Measurements from ENCODE around the gene LHX4. TPM values are rescaled to one million over a fixed set of nuclear protein-coding genes. Genes with fewer than 3 reads are reported as not detected.

Gene LHX4
- total and polyA plus RNA-seq, 2 of the 13 experiments (the other 11 are each of a cell fraction or from before 2014, with no cell fraction given), result 0.03 to 0.07 TPM

DNA sequence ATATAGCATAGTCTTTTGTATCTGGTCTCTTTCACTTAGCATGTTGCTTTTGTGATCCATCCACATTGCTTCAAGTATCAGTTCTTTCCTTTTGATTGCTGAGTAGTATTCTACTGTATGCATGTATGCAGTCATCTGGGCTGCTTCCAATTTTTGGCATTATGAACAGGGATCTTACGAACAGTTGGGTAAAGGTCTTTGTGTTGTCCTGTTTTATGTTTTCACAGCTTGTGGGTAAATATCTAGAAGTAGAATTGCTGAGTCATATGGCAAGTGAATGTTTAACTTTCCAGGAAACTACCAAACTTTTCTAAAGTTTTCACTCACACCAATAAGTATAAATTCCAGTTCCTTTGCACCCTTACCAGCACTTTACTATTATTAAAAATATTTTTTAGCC lies 60.9 kb downstream of the LHX4 start (continued):
- no peak for TF ChIP-seq ZNF746 (CRISPR knock-in tag; IDR thresholded peaks at IDR 0.05)
- no peak for TF ChIP-seq ZBTB14 (CRISPR knock-in tag; IDR thresholded peaks at IDR 0.05)
- no peak for TF ChIP-seq CREM (IDR thresholded peaks at IDR 0.05)
- TF ChIP-seq CREM (CRISPR knock-in tag; IDR thresholded peaks at IDR 0.05), result no peak
- no peak for TF ChIP-seq ZNF382 (CRISPR knock-in tag; IDR thresholded peaks at IDR 0.05; ENCODE audit: borderline replicate concordance)
- TF ChIP-seq HNRNPH1 (optimal IDR thresholded peaks at IDR 0.05; ENCODE audit: low read depth, low read length), result no peak
- TF ChIP-seq ZNF446 (CRISPR knock-in tag; IDR thresholded peaks at IDR 0.05), result no peak
- TF ChIP-seq ZNF230 (CRISPR knock-in tag; IDR thresholded peaks at IDR 0.05), result no peak
- no peak for TF ChIP-seq ATM (IDR thresholded peaks at IDR 0.05; ENCODE audit: borderline replicate concordance)
- TF ChIP-seq XRCC5 (optimal IDR thresholded peaks at IDR 0.05; ENCODE audit: low read length), result no peak
- TF ChIP-seq, protein P1, sequence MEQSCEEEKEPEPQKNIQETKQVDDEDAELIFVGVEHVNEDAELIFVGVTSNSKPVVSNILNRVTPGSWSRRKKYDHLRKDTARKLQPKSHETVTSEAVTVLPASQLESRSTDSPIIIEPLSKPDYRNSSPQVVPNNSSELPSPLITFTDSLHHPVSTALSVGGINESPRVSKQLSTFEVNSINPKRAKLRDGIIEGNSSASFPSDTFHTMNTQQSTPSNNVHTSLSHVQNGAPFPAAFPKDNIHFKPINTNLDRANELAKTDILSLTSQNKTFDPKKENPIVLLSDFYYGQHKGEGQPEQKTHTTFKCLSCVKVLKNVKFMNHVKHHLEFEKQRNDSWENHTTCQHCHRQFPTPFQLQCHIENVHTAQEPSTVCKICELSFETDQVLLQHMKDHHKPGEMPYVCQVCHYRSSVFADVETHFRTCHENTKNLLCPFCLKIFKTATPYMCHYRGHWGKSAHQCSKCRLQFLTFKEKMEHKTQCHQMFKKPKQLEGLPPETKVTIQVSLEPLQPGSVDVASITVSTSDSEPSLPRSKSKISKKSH (CRISPR knock-in tag; IDR thresholded peaks at IDR 0.05; ENCODE audit: borderline replicate concordance), result no peak
- no peak for TF ChIP-seq HDAC2 (CRISPR knock-in tag; IDR thresholded peaks at IDR 0.05)
- no peak for TF ChIP-seq ZMYM3 (CRISPR knock-in tag; IDR thresholded peaks at IDR 0.05)
- TF ChIP-seq CEBPG (CRISPR knock-in tag; IDR thresholded peaks at IDR 0.05), result no peak
- TF ChIP-seq SMAD3 (CRISPR knock-in tag; IDR thresholded peaks at IDR 0.05), result no peak
- TF ChIP-seq GABPA (IDR thresholded peaks at IDR 0.05; ENCODE audit: low read depth, low read length), result no peak
- TF ChIP-seq GABPA (CRISPR knock-in tag; IDR thresholded peaks at IDR 0.05; ENCODE audit: low read depth), result 0 out of 2 replicates have a peak, but pooled peaks have one; percentile 10
- TF ChIP-seq SP4 (CRISPR knock-in tag; IDR thresholded peaks at IDR 0.05), result no peak
- TF ChIP-seq ZBTB42 (CRISPR knock-in tag; IDR thresholded peaks at IDR 0.05), result no peak
- no peak for TF ChIP-seq MEF2D (CRISPR knock-in tag; IDR thresholded peaks at IDR 0.05)
- TF ChIP-seq, protein P2, sequence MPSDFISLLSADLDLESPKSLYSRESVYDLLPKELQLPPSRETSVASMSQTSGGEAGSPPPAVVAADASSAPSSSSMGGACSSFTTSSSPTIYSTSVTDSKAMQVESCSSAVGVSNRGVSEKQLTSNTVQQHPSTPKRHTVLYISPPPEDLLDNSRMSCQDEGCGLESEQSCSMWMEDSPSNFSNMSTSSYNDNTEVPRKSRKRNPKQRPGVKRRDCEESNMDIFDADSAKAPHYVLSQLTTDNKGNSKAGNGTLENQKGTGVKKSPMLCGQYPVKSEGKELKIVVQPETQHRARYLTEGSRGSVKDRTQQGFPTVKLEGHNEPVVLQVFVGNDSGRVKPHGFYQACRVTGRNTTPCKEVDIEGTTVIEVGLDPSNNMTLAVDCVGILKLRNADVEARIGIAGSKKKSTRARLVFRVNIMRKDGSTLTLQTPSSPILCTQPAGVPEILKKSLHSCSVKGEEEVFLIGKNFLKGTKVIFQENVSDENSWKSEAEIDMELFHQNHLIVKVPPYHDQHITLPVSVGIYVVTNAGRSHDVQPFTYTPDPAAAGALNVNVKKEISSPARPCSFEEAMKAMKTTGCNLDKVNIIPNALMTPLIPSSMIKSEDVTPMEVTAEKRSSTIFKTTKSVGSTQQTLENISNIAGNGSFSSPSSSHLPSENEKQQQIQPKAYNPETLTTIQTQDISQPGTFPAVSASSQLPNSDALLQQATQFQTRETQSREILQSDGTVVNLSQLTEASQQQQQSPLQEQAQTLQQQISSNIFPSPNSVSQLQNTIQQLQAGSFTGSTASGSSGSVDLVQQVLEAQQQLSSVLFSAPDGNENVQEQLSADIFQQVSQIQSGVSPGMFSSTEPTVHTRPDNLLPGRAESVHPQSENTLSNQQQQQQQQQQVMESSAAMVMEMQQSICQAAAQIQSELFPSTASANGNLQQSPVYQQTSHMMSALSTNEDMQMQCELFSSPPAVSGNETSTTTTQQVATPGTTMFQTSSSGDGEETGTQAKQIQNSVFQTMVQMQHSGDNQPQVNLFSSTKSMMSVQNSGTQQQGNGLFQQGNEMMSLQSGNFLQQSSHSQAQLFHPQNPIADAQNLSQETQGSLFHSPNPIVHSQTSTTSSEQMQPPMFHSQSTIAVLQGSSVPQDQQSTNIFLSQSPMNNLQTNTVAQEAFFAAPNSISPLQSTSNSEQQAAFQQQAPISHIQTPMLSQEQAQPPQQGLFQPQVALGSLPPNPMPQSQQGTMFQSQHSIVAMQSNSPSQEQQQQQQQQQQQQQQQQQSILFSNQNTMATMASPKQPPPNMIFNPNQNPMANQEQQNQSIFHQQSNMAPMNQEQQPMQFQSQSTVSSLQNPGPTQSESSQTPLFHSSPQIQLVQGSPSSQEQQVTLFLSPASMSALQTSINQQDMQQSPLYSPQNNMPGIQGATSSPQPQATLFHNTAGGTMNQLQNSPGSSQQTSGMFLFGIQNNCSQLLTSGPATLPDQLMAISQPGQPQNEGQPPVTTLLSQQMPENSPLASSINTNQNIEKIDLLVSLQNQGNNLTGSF (CRISPR knock-in tag; IDR thresholded peaks at IDR 0.05), result no peak
- no peak for TF ChIP-seq ZBTB20 (CRISPR knock-in tag; IDR thresholded peaks at IDR 0.05; ENCODE audit: borderline replicate concordance, low read depth)
- peak; percentile 47; the same call in 1 of the 2 replicates for TF ChIP-seq SOX5 (CRISPR knock-in tag; IDR thresholded peaks at IDR 0.05; ENCODE audit: borderline replicate concordance)
